ENCODE results near the gene H1-8. TPM values are rescaled to one million over a fixed set of nuclear protein-coding genes. Genes with fewer than 3 reads are reported as not detected.

The H1-8 gene
- total and polyA plus RNA-seq, 3 experiments from 2014 or later, result not detected

DNA sequence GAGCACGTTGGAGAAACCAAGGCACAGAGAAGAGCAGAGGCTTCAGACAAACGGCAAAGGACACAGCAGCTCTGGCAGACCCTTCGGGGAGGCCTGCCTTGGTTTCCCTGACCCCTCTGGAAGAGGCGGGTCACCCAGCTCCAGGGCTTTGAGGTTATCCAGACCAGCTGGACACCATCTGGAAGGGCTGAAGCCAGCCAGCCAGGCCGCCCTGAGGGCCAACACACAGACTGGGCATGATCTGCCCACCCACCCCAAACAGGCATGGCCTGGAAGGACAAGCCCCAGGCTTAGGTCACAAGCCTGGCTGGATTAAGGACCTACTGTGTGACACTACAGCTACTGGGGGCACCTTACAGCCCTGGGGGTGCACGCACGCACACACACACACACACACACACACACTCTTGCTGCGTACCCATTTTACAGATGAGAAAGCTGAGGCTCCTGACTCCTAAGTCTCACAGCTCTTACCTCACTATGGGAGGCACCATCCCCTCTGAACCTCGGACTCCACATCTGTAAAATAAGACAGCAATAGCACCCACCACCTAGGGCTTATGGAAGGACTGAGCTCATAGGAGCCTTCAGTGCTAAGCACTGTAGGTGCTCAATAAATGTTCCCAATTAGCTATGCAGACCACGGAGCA is 52.7 kb downstream of the H1-8 start:
- H3K27ac Mint-ChIP-seq, result peak overlapping the region in 5 of 8 donors; percentile 29 to 83 (median 43)
- no peak overlapping the region for H3K27ac ChIP-seq (ENCODE audit: low read depth, low read length)
- H3K4me3 Mint-ChIP-seq, result peak overlapping the region in 1 of 7 donors; percentile 9
- peaks cover 25% of the 10 kb centered on the region for H3K4me1 ChIP-seq (ENCODE audit: insufficient read depth, low read length)
- H3K4me1 Mint-ChIP-seq, result peaks cover 56 to 81% (median 63%) of the 10 kb centered on the region in 3 donors
- no peaks in the 10 kb centered on the region for H3K27me3 ChIP-seq (ENCODE audit: insufficient read depth, low read length, poor library complexity, severe bottlenecking)
- no peaks in the 10 kb centered on the region for H3K36me3 ChIP-seq (ENCODE audit: insufficient read depth, low read length)
- H3K9me3 Mint-ChIP-seq, result no peaks in the 10 kb centered on the region
- peaks cover 0 to 9% of the 10 kb centered on the region in 2 donors for H3K27me3 Mint-ChIP-seq
- no peaks in the 10 kb centered on the region for H3K36me3 Mint-ChIP-seq
- no peak for DNase-seq
- ChIA-PET POLR2A (interaction anchor here (1.4 to 2.8 kb wide), 2 partner anchors 10 to 18 kb away, joined by 5 to 11 read pairs; no protein-coding TSS in a partner anchor), CTCF (interaction anchor here (0.9 to 3.6 kb wide), 7 partner anchors 10 to 105 kb away, joined by 3 to 19 read pairs (median 7); partner anchors contain the start of gene PLXND1)
- H3K4me3 ChIP-seq (ENCODE audit: low read length), result no peak overlapping the region
- no peaks in the 10 kb centered on the region for H3K9me3 ChIP-seq (ENCODE audit: low read length)

GRCh38 chr3:129596194-129597086 is 53.5 kb downstream of the H1-8 start:
- Mint-ChIP-seq H3K9me3 (no peaks in the 10 kb centered on the region), H3K36me3 (no peaks in the 10 kb centered on the region), H3K27ac (peak overlapping the region in 6 of 8 donors; percentile 6 to 88 (median 62)), H3K4me1 (peaks cover 58 to 80% (median 66%) of the 10 kb centered on the region in 3 donors), H3K27me3 (peaks cover 0 to 9% of the 10 kb centered on the region in 2 donors), H3K4me3 (peak overlapping the region in 4 of 7 donors; percentile 3 to 49 (median 46))
- H3K27ac ChIP-seq (ENCODE audit: low read depth, low read length), result peak overlapping the region; percentile 2
- no peak for DNase-seq
- H3K27me3 ChIP-seq (ENCODE audit: insufficient read depth, low read length, poor library complexity, severe bottlenecking), result no peaks in the 10 kb centered on the region
- H3K4me1 ChIP-seq (ENCODE audit: insufficient read depth, low read length), result peaks cover 25% of the 10 kb centered on the region
- no peaks in the 10 kb centered on the region for H3K36me3 ChIP-seq (ENCODE audit: insufficient read depth, low read length)
- H3K4me3 ChIP-seq (ENCODE audit: low read length), result no peak overlapping the region
- no peaks in the 10 kb centered on the region for H3K9me3 ChIP-seq (ENCODE audit: low read length)
- ChIA-PET CTCF (interaction anchor here (1.1 to 3.6 kb wide), 4 partner anchors 9 to 106 kb away, joined by 3 to 19 read pairs (median 8); partner anchors contain the start of gene PLXND1), POLR2A (interaction anchor here (1.3 to 2.8 kb wide), 3 partner anchors 9 to 29 kb away, joined by 5 to 11 read pairs (median 6); no protein-coding TSS in a partner anchor)

- peak overlapping the region in 4 of 7 donors; percentile 5 to 49 (median 46) for H3K4me3 Mint-ChIP-seq
- Histone ChIP-seq H3K36me3 (ENCODE audit: insufficient read depth, low read length) (no peaks in the 10 kb centered on the region), H3K4me1 (ENCODE audit: insufficient read depth, low read length) (peaks cover 25% of the 10 kb centered on the region), H3K27ac (ENCODE audit: low read depth, low read length) (peak overlapping the region; percentile 2), H3K27me3 (ENCODE audit: insufficient read depth, low read length, poor library complexity, severe bottlenecking) (no peaks in the 10 kb centered on the region), H3K9me3 (ENCODE audit: low read length) (no peaks in the 10 kb centered on the region), H3K4me3 (ENCODE audit: low read length) (no peak overlapping the region)
- POLR2A ChIA-PET, result interaction anchor here (1.3 to 2.8 kb wide), 2 partner anchors 20 to 28 kb away, joined by 6 to 11 read pairs; no protein-coding TSS in a partner anchor
- no peak for DNase-seq
- peak overlapping the region in 6 of 8 donors; percentile 6 to 88 (median 44) for H3K27ac Mint-ChIP-seq
- CTCF ChIA-PET, result interaction anchor here (1.7 to 3.6 kb wide), 3 partner anchors 8 to 107 kb away, joined by 7 to 19 read pairs (median 9); partner anchors contain the start of gene PLXND1
- no peaks in the 10 kb centered on the region for H3K36me3 Mint-ChIP-seq
- H3K27me3 Mint-ChIP-seq, result peaks cover 0 to 9% of the 10 kb centered on the region in 2 donors
- no peaks in the 10 kb centered on the region for H3K9me3 Mint-ChIP-seq
- peaks cover 58 to 80% (median 67%) of the 10 kb centered on the region in 3 donors for H3K4me1 Mint-ChIP-seq
Observed at GRCh38 chr3:129597087-129597999, 54.4 kb downstream of the H1-8 start.

DNA sequence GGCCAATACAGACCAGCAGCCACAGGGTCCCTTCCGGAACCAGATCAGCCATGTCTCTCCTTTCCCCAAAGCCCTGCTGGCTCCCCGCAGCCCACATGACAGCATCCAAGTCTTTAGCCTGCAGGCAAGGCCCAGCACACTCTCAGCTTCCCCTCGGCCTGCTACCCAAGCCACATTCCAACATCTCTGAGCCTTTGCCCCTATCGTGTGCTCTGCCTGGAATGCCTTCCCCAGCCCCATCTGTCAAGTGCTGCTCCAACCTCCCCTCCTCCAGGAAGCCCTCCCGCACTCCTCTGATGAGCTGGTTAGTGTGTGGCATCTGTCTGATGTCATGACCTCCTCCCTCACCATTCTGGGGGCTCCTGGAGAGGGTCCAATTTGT is 55.0 kb downstream of the H1-8 start:
- POLR2A ChIA-PET, result interaction anchor here (1.3 to 2.8 kb wide), 2 partner anchors 21 to 28 kb away, joined by 6 to 11 read pairs; no protein-coding TSS in a partner anchor

GRCh38 chr3:129598484-129598883 is 55.5 kb downstream of the H1-8 start:
- DNase-seq, result no peak
- ChIA-PET CTCF (interaction anchor here (1.0 kb wide), 1 partner anchor 15 kb away, joined by 3 read pairs; no protein-coding TSS in a partner anchor), POLR2A (interaction anchor here (2.8 kb wide), 1 partner anchor 21 kb away, joined by 11 read pairs; no protein-coding TSS in a partner anchor)
- peak overlapping the region in 1 of 7 donors; percentile 34 for H3K4me3 Mint-ChIP-seq
- H3K4me1 Mint-ChIP-seq, result peaks cover 55 to 80% (median 65%) of the 10 kb centered on the region in 3 donors
- H3K9me3 Mint-ChIP-seq, result no peaks in the 10 kb centered on the region
- H3K36me3 ChIP-seq (ENCODE audit: insufficient read depth, low read length), result no peaks in the 10 kb centered on the region
- H3K27me3 ChIP-seq (ENCODE audit: insufficient read depth, low read length, poor library complexity, severe bottlenecking), result no peaks in the 10 kb centered on the region
- H3K27ac Mint-ChIP-seq, result peak overlapping the region in 3 of 8 donors; percentile 3 to 91 (median 20)
- H3K27me3 Mint-ChIP-seq, result peaks cover 0 to 8% of the 10 kb centered on the region in 2 donors
- H3K36me3 Mint-ChIP-seq, result no peaks in the 10 kb centered on the region
- H3K4me3 ChIP-seq (ENCODE audit: low read length), result no peak overlapping the region
- H3K4me1 ChIP-seq (ENCODE audit: insufficient read depth, low read length), result peaks cover 17% of the 10 kb centered on the region
- H3K9me3 ChIP-seq (ENCODE audit: low read length), result no peaks in the 10 kb centered on the region
- H3K27ac ChIP-seq (ENCODE audit: low read depth, low read length), result no peak overlapping the region

More for the DNA sequence above, 55.0 kb downstream of the H1-8 start:
- CTCF ChIA-PET, result interaction anchor here (3.3 kb wide), 1 partner anchor 108 kb away, joined by 9 read pairs; no protein-coding TSS in a partner anchor
- Mint-ChIP-seq H3K4me3 (peak overlapping the region in 3 of 7 donors; percentile 15 to 28 (median 20)), H3K27me3 (peaks cover 0 to 9% of the 10 kb centered on the region in 2 donors), H3K9me3 (no peaks in the 10 kb centered on the region), H3K27ac (peak overlapping the region in 1 of 8 donors; percentile 33), H3K4me1 (peaks cover 60 to 81% (median 70%) of the 10 kb centered on the region in 3 donors), H3K36me3 (no peaks in the 10 kb centered on the region)
- no peak overlapping the region for H3K4me3 ChIP-seq (ENCODE audit: low read length)
- H3K4me1 ChIP-seq (ENCODE audit: insufficient read depth, low read length), result peaks cover 22% of the 10 kb centered on the region
- H3K36me3 ChIP-seq (ENCODE audit: insufficient read depth, low read length), result no peaks in the 10 kb centered on the region
- no peak for DNase-seq
- no peaks in the 10 kb centered on the region for H3K27me3 ChIP-seq (ENCODE audit: insufficient read depth, low read length, poor library complexity, severe bottlenecking)
- peak overlapping the region; percentile 2 for H3K27ac ChIP-seq (ENCODE audit: low read depth, low read length)
- no peaks in the 10 kb centered on the region for H3K9me3 ChIP-seq (ENCODE audit: low read length)

- no peaks in the 10 kb centered on the region for H3K9me3 Mint-ChIP-seq
- Histone ChIP-seq H3K27ac (ENCODE audit: low read depth, low read length) (no peak overlapping the region), H3K4me1 (ENCODE audit: insufficient read depth, low read length) (peaks cover 11% of the 10 kb centered on the region), H3K36me3 (ENCODE audit: insufficient read depth, low read length) (no peaks in the 10 kb centered on the region), H3K27me3 (ENCODE audit: insufficient read depth, low read length, poor library complexity, severe bottlenecking) (no peaks in the 10 kb centered on the region), H3K9me3 (ENCODE audit: low read length) (no peaks in the 10 kb centered on the region), H3K4me3 (ENCODE audit: low read length) (no peak overlapping the region)
- peak overlapping the region in 2 of 7 donors; percentile 21 to 34 for H3K4me3 Mint-ChIP-seq
- peaks cover 55 to 80% (median 62%) of the 10 kb centered on the region in 3 donors for H3K4me1 Mint-ChIP-seq
- ChIA-PET POLR2A (no interaction called here), CTCF (interaction anchor here (1.0 kb wide), 1 partner anchor 15 kb away, joined by 3 read pairs; no protein-coding TSS in a partner anchor)
- H3K27ac Mint-ChIP-seq, result peak overlapping the region in 5 of 8 donors; percentile 3 to 91 (median 36)
- peaks cover 0 to 2% (median 0%) of the 10 kb centered on the region in 3 donors for H3K36me3 Mint-ChIP-seq
- no peak for DNase-seq
- peaks cover 0 to 4% of the 10 kb centered on the region in 2 donors for H3K27me3 Mint-ChIP-seq
Observed at GRCh38 chr3:129599073-129599472, 56.1 kb downstream of the H1-8 start.

- Mint-ChIP-seq H3K9me3 (no peaks in the 10 kb centered on the region), H3K27ac (peak overlapping the region in 4 of 8 donors; percentile 28 to 80 (median 72)), H3K4me3 (peak overlapping the region in 5 of 7 donors; percentile 19 to 65 (median 28)), H3K36me3 (peaks cover 0 to 2% (median 0%) of the 10 kb centered on the region in 3 donors), H3K4me1 (peaks cover 53 to 80% (median 63%) of the 10 kb centered on the region in 3 donors), H3K27me3 (peaks cover 0 to 3% of the 10 kb centered on the region in 2 donors)
- Histone ChIP-seq H3K9me3 (ENCODE audit: low read length) (no peaks in the 10 kb centered on the region), H3K27me3 (ENCODE audit: insufficient read depth, low read length, poor library complexity, severe bottlenecking) (no peaks in the 10 kb centered on the region), H3K4me3 (ENCODE audit: low read length) (no peak overlapping the region), H3K27ac (ENCODE audit: low read depth, low read length) (no peak overlapping the region), H3K4me1 (ENCODE audit: insufficient read depth, low read length) (peaks cover 5% of the 10 kb centered on the region), H3K36me3 (ENCODE audit: insufficient read depth, low read length) (no peaks in the 10 kb centered on the region)
- ChIA-PET CTCF (no interaction called here), POLR2A (no interaction called here)
- DNase-seq, result no peak
Observed at GRCh38 chr3:129599607-129600006, 56.6 kb downstream of the H1-8 start.
